ENCODE measurements around the gene SNX8. TPM values are rescaled to one million over a fixed set of nuclear protein-coding genes. Genes with fewer than 3 reads are reported as not detected.

SNX8 gene
- total and polyA plus RNA-seq, 2 of the 4 experiments (the other 2 are of a cell fraction): 7.7 to 55.9 TPM

DNA sequence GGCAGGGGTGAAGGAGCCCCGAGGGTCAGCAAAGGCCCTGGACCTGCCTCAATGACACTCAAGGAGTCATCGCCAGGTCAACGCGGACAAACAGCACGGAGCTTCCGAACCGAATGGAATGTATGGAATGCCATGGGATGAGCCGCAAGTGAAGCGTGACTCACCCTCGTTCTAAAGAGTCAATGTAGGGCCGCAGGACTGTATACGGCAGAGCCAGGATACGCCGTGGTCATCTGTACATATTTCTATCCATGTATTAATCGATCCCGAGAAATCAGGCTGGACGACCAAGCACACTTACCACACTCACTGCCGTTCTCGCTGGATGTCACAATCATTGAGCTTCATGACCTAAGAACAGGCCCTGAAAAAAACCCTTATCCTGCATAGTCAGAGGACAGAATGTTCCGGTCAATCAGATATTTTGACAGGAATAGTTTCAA lies 4.3 kb downstream of the SNX8 start:
- peak; percentile 58 for ATAC-seq (ENCODE audit: low read depth)
- Histone ChIP-seq H4K5ac (ENCODE audit: low read depth, low read length) (0 out of 2 replicates have a peak overlapping the region, but pooled peaks have one; percentile 46), H3K4me2 (ENCODE audit: low read depth, low read length) (peak overlapping the region; percentile 48; the same call in 1 of the 2 replicates), H3K36me3 (ENCODE audit: control insufficient read depth, insufficient read depth, low read length) (no peaks in the 10 kb centered on the region), H3K14ac (replicated peaks; ENCODE audit: low read depth, low read length) (peak overlapping the region; percentile 59), H3K9me3 (ENCODE audit: control insufficient read depth, insufficient read depth, low read length) (no peaks in the 10 kb centered on the region), H2BK120ac (ENCODE audit: low read depth, low read length) (peak overlapping the region; percentile 84), H3K9me1 (ENCODE audit: insufficient read depth, low read length) (peaks cover 6% of the 10 kb centered on the region), H3K79me1 (ENCODE audit: low read depth in 1 of 2, low read length in 2 of 2) (peaks cover 20 to 67% of the 10 kb centered on the region in 2 experiments), H3K18ac (ENCODE audit: low read depth, low read length) (peak overlapping the region; percentile 26; the same call in 1 of the 2 replicates), H3K4me1 (ENCODE audit: control insufficient read depth, insufficient read depth, low read length) (peaks cover 4% of the 10 kb centered on the region; the same call in 1 of the 2 replicates), H2BK15ac (ENCODE audit: low read depth, low read length) (peak overlapping the region; percentile 64; the same call in 1 of the 3 replicates), H3K4me3 (ENCODE audit: insufficient read depth, low read depth, low read length) (no peak overlapping the region), H2AK5ac (ENCODE audit: low read depth, low read length) (peak overlapping the region; percentile 73; the same call in 1 of the 2 replicates), H3K4ac (ENCODE audit: low read depth, low read length) (peak overlapping the region; percentile 61), H2BK20ac (ENCODE audit: low read depth, low read length) (peak overlapping the region; percentile 11), H2AFZ (replicated peaks; ENCODE audit: low read length, poor library complexity) (peak overlapping the region; percentile 71), H3K9ac (ENCODE audit: low read depth, low read length) (no peak overlapping the region; the same call in 1 of the 2 replicates), H4K20me1 (ENCODE audit: insufficient read depth, low read length) (peaks cover 13% of the 10 kb centered on the region; the same call in 1 of the 2 replicates), H3K27ac (ENCODE audit: insufficient read depth, low read length) (peak overlapping the region; percentile 38; the same call in 1 of the 2 replicates), H2AK9ac (replicated peaks; ENCODE audit: low read depth, low read length, poor library complexity) (peak overlapping the region; percentile 65), H2BK5ac (ENCODE audit: low read depth, low read length, poor library complexity, severe bottlenecking) (peak overlapping the region; percentile 88), H4K8ac (ENCODE audit: low read depth in 2 of 2, low read length in 2 of 2) (peak overlapping the region in 1 of 2 experiments; percentile 49; a peak in 2 of 4 replicates), H3K27me3 (ENCODE audit: control insufficient read depth, insufficient read depth, low read length) (no peaks in the 10 kb centered on the region), H3K56ac (ENCODE audit: extremely low read depth, insufficient read depth, low read length) (peak overlapping the region; percentile 37; the same call in 1 of the 2 replicates), H3K23ac (ENCODE audit: low read depth, low read length) (peak overlapping the region; percentile 43), H4K91ac (ENCODE audit: insufficient read depth, low read depth, low read length) (peak overlapping the region; percentile 90; the same call in 1 of the 2 replicates)
- TF ChIP-seq MAFK (IDR thresholded peaks at IDR 0.05; ENCODE audit: low read depth, low read length) (no peak), BHLHE40 (IDR thresholded peaks at IDR 0.05; ENCODE audit: low read depth, low read length) (peak; percentile 45; the same call in 1 of the 2 replicates), FOS (IDR thresholded peaks at IDR 0.05; ENCODE audit: low read depth, low read length) (peak; percentile 77), CEBPB (IDR thresholded peaks at IDR 0.05; ENCODE audit: low read depth, low read length) (peak; percentile 84), MAZ (IDR thresholded peaks at IDR 0.05; ENCODE audit: borderline replicate concordance, low read depth, low read length) (0 out of 2 replicates have a peak, but pooled peaks have one; percentile 47)
- POLR2A ChIA-PET (ENCODE audit: unreplicated experiment): interaction anchor here (0.6 kb wide), 1 partner anchor 11 kb away, joined by 3 read pairs; no protein-coding TSS in a partner anchor
- CTCF ChIA-PET: no interaction called here
- dilution Hi-C loops (cut with HindIII; ENCODE audit: low sequenced_read_pairs, unreplicated experiment) (no loop called here), in situ Hi-C loops (cut with MboI; ENCODE audit: low sequenced_read_pairs) (no loop called here), intact Hi-C loops (cut with micrococcal nuclease) (loop anchor here (5.0 kb wide), 1 partner anchor 63 kb away; no protein-coding TSS in a partner anchor)
- 11% methylated on average over 10 of the region's 20 CpGs; no CpG with 5 or more reads in 1 of the 2 experiments for WGBS, 2 experiments (ENCODE audit: extremely low coverage in 2 of 2, insufficient read length in 1 of 2)
- no TSS peak for BruUV-seq (replicated peaks)
- DNase-seq: peak; percentile 89

Data from IMR-90 (cell line).